AG10803 (cell line): ENCODE data around the gene ATP6V1G2.

Experiments
- DNase-seq: peaks from one replicate; pipeline ENCODE4 v3.0.0; 2010; ENCODE audit warnings: low read depth
- H3K4me3 ChIP-seq: 2 replicates; pipeline ENCODE4 v1.5.1; 2011; ENCODE audit warnings: mild to moderate bottlenecking, low read length, control low read depth
- TF ChIP-seq, protein P1 (sequence below): conservative IDR thresholded peaks from 2 replicates; pipeline ENCODE4 v1.5.1; 2011; ENCODE audit warnings: mild to moderate bottlenecking, low read length, control low read depth, inconsistent platforms

Gene ATP6V1G2

DNA sequence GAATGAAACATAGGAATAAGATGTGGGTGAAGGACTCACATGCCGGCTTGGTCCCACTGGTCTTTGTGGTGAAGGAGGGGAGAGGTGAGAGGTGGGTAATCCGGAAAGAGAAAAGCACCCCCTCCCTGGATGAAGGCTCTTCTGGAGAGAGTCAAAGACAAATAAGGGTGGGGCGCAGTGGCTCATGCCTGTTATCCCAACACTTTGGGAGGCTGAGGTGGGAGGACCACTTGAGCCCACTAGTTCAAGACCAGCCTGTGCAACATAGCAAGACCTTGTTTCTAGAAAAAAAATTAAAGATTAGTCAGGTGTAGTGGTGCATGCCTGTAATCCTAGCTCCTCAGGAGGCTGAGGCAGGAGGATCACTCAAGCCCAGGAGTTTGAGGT is 32.7 kb upstream of the ATP6V1G2 start:
- TF ChIP-seq, protein P1, sequence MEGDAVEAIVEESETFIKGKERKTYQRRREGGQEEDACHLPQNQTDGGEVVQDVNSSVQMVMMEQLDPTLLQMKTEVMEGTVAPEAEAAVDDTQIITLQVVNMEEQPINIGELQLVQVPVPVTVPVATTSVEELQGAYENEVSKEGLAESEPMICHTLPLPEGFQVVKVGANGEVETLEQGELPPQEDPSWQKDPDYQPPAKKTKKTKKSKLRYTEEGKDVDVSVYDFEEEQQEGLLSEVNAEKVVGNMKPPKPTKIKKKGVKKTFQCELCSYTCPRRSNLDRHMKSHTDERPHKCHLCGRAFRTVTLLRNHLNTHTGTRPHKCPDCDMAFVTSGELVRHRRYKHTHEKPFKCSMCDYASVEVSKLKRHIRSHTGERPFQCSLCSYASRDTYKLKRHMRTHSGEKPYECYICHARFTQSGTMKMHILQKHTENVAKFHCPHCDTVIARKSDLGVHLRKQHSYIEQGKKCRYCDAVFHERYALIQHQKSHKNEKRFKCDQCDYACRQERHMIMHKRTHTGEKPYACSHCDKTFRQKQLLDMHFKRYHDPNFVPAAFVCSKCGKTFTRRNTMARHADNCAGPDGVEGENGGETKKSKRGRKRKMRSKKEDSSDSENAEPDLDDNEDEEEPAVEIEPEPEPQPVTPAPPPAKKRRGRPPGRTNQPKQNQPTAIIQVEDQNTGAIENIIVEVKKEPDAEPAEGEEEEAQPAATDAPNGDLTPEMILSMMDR = no peak
- H3K4me3 ChIP-seq = no peak overlapping the region
- DNase-seq = no peak

- H3K4me3 ChIP-seq = no peak overlapping the region
- DNase-seq = no peak
- TF ChIP-seq, protein P1 = no peak
Measured at GRCh38 chr6:31578184-31579118, 32.0 kb upstream of the ATP6V1G2 start.

- TF ChIP-seq, protein P1 = no peak
- no peak overlapping the region for H3K4me3 ChIP-seq
- no peak for DNase-seq
Measured at GRCh38 chr6:31577579-31577966, 31.2 kb upstream of the ATP6V1G2 start.

GRCh38 chr6:31576897-31577578 is 30.6 kb upstream of the ATP6V1G2 start:
- no peak overlapping the region for H3K4me3 ChIP-seq
- no peak for DNase-seq
- TF ChIP-seq, protein P1 = no peak

DNA sequence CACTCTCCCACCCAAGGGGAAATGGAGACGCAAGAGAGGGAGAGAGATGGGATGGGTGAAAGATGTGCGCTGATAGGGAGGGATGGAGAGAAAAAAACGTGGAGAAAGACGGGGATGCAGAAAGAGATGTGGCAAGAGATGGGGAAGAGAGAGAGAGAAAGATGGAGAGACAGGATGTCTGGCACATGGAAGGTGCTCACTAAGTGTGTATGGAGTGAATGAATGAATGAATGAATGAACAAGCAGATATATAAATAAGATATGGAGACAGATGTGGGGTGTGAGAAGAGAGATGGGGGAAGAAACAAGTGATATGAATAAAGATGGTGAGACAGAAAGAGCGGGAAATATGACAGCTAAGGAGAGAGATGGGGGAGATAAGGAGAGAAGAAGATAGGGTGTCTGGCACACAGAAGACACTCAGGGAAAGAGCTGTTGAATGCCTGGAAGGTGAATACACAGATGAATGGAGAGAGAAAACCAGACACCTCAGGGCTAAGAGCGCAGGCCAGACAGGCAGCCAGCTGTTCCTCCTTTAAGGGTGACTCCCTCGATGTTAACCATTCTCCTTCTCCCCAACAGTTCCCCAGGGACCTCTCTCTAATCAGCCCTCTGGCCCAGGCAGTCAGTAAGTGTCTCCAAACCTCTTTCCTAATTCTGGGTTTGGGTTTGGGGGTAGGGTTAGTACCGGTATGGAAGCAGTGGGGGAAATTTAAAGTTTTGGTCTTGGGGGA is 29.7 kb upstream of the ATP6V1G2 start:
- TF ChIP-seq, protein P1 = no peak
- DNase-seq = no peak
- H3K4me3 ChIP-seq = no peak overlapping the region

GRCh38 chr6:31575335-31575901 is 29.0 kb upstream of the ATP6V1G2 start, which contains the start of gene TNF:
TSS of gene TNF (plus strand) at chr6:31575565. CDS start at chr6:31575742, 177 bp downstream.
- TF ChIP-seq, protein P1 = no peak
- no peak within 1 kb of the TSS for H3K4me3 ChIP-seq
- no peak for DNase-seq
